Transverse colon (tissue), 4 donors: Measurements from ENCODE around the gene TPST2. TPM values are rescaled to one million over a fixed set of nuclear protein-coding genes. Genes with fewer than 3 reads are reported as not detected.
A peak's percentile ranks its signal among the peaks of the same experiment; 100 is the strongest.

Source experiments
- DNase-seq: peaks from one replicate; pipeline ENCODE4 v3.0.0-alpha.2; 2019
- H3K27ac ChIP-seq, 4 donors: fragments of 200-600 bp; sonication (generic); 2 replicates each; pipeline ENCODE4 v1.5.1; 2016 to 2018; ENCODE audit warnings: inconsistent platforms in 4 of 4
- H3K27me3 ChIP-seq: fragments of 200-600 bp; sonication (generic); 2 replicates; pipeline ENCODE4 v1.5.1; 2017; ENCODE audit warnings: inconsistent platforms
- H3K36me3 ChIP-seq, 4 donors: fragments of 200-600 bp; sonication (generic); 2 replicates each; pipeline ENCODE4 v1.5.1; 2017 to 2019; ENCODE audit warnings: inconsistent platforms in 4 of 4
- H3K4me1 ChIP-seq, 4 donors: fragments of 200-600 bp; sonication (generic); 2 replicates each; pipeline ENCODE4 v1.5.1; 2017 to 2020; ENCODE audit warnings: inconsistent platforms in 4 of 4
- H3K4me3 ChIP-seq, 4 donors: fragments of 200-600 bp; sonication (generic); 1 replicate in 1 of 4; 2 replicates in 3 of 4; pipeline versions ENCODE4 v1.5.1 to v1.6.1; 2017 to 2019; ENCODE audit warnings: inconsistent platforms in 4 of 4
- H3K9me3 ChIP-seq, 2 donors: fragments of 200-600 bp; sonication (generic); 2 replicates each; pipeline ENCODE4 v1.5.1; 2017 to 2019; ENCODE audit warnings: inconsistent platforms in 2 of 2
- EP300 ChIP-seq: sonication (generic); formaldehyde crosslinking; IDR thresholded peaks from one replicate; pipeline ENCODE4 v1.6.1; 2017; ENCODE audit warnings: antibody characterized with exemption, low read depth
- POLR2A ChIP-seq: fragments of 450-650 bp; IDR thresholded peaks from one replicate; pipeline ENCODE4 v1.6.1; 2016; ENCODE audit warnings: antibody characterized with exemption, mild to moderate bottlenecking, moderate library complexity
- POLR2AphosphoS5 ChIP-seq, 3 donors: sonication (generic); formaldehyde crosslinking; IDR thresholded peaks; one replicate each; pipeline ENCODE4 v1.6.1; 2016; ENCODE audit warnings: antibody characterized with exemption in 3 of 3
- WGBS, 2 donors: methylation state at CpG; one replicate each; pipeline ENCODE4 v1.1.5; 2018; ENCODE audit warnings: low coverage in 1 of 2; 5-methylcytosine and 5-hydroxymethylcytosine counted together
- in situ Hi-C, 4 donors: fragments of 200-750 bp; cut with MboI; loops; one replicate each; pipeline versions ENCODE4 v1.15.0 to v1.15.1; 2017; ENCODE audit warnings: low sequenced_read_pairs in 3 of 4, low pct_ligation_motif_present in 1 of 4, low pct_unique_long_range_greater_than_20kb in 1 of 4
- intact Hi-C: fragments of 100-400 bp; cut with DNase I; formaldehyde crosslinking; loops from one replicate; pipeline ENCODE4 v1.15.1; 2023; ENCODE audit warnings: low total_unique reads
- small RNA-seq, 4 donors: library from RNA; depleted of rRNA; stranded (forward); fragments of <200 nt; gene quantifications; one replicate each; pipeline ENCODE3, GENCODE V24; 2016
- total RNA-seq, 4 donors: library from RNA; depleted of rRNA; stranded (reverse); fragments of >200 nt; gene quantifications; one replicate each; pipeline ENCODE4 v1.1.0, GENCODE V29; 2016
- TF ChIP-seq, protein P1 (sequence below), 5 experiments: fragments of 200-600 bp in 3 of 5; fragments of 450-650 bp in 2 of 5; sonication (generic) in 3 of 5; IDR thresholded peaks; 1 replicate in 2 of 5; 2 replicates in 3 of 5; pipeline ENCODE4 v1.5.1; 2016 to 2017; ENCODE audit warnings: antibody characterized with exemption in 5 of 5, inconsistent platforms in 3 of 5, mild to moderate bottlenecking in 2 of 5, moderate library complexity in 1 of 5

The TPST2 gene
- total RNA-seq, 4 donors from 2014 or later: 14.3 to 35.6 (median 26.8) TPM

DNA sequence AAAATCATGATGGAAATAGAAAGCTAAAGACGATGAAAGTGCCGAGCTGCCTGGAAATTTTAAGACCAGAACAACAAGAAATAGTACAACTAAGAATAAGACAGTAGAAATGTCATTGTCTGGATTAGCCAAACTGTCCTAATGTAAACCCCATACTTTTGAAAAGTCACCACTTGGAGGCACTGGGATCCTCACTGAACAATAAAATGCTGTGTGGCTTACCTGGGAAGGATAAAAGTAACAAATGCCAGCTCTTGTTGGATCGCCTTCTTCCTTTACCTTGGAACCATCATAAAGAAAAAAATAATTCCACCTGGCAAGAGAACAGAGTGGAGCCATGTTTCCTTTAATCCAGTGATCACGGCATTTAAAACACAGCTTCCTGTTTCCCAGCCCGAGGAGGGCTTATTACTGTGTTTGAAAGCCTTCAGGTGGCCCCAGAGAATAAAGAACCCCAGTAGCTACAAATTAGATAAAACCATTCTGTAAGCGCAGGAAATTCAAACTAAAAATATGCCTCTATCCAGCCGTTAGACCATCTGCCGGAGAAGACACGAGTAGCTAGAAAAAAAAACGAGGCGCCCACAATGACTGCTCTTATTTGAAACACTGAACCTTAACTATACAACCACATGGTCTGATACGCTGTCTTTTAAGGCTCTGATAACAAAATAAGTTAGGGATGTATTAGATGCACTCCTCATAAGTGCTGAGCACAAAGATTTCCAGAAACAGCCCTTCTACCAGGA lies 110.7 kb downstream of the TPST2 start:
- Histone ChIP-seq H3K4me3 (peak overlapping the region in 2 of 4 donors; percentile 19 to 35), H3K9me3 (no peaks in the 10 kb centered on the region), H3K27me3 (no peaks in the 10 kb centered on the region), H3K36me3 (peaks cover 0 to 24% (median 5%) of the 10 kb centered on the region in 4 donors), H3K4me1 (peaks cover 26 to 49% (median 41%) of the 10 kb centered on the region in 4 donors), H3K27ac (peak overlapping the region; percentile 40 to 77 (median 73))
- intact Hi-C loops (no loop called here), in situ Hi-C loops (no loop called here)
- WGBS, 2 donors: 23 to 30% methylated on average over 8 to 12 of the region's 12 CpGs
- TF ChIP-seq POLR2AphosphoS5 (IDR thresholded peaks at IDR 0.05) (no peak), POLR2A (no peak), EP300 (no peak)
- TF ChIP-seq, protein P1, sequence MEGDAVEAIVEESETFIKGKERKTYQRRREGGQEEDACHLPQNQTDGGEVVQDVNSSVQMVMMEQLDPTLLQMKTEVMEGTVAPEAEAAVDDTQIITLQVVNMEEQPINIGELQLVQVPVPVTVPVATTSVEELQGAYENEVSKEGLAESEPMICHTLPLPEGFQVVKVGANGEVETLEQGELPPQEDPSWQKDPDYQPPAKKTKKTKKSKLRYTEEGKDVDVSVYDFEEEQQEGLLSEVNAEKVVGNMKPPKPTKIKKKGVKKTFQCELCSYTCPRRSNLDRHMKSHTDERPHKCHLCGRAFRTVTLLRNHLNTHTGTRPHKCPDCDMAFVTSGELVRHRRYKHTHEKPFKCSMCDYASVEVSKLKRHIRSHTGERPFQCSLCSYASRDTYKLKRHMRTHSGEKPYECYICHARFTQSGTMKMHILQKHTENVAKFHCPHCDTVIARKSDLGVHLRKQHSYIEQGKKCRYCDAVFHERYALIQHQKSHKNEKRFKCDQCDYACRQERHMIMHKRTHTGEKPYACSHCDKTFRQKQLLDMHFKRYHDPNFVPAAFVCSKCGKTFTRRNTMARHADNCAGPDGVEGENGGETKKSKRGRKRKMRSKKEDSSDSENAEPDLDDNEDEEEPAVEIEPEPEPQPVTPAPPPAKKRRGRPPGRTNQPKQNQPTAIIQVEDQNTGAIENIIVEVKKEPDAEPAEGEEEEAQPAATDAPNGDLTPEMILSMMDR (IDR thresholded peaks at IDR 0.05): no peak
- no peak for DNase-seq

DNA sequence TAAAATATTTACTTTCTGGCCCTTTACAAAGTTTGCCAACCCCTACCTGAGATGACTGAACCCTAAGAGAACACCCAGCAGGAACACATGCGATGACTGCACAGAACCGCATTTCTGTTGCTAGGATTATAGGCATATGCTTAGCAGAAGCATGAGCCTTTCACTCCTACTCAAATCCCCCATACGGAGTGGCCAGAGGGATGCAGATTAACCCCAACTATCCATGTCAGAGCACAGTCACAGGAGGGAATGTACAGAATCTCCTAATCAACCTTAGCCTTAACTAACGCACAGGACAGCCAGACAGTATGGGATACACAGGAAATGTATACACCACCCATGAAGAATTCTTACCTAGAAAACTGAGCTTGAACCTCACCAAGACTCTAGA lies 112.6 kb downstream of the TPST2 start:
- peaks cover 16 to 39% (median 30%) of the 10 kb centered on the region in 4 donors for H3K4me1 ChIP-seq
- intact Hi-C loops: no loop called here
- TF ChIP-seq POLR2A (no peak), EP300 (no peak), POLR2AphosphoS5 (IDR thresholded peaks at IDR 0.05) (no peak)
- TF ChIP-seq, protein P1 (IDR thresholded peaks at IDR 0.05): no peak
- H3K27me3 ChIP-seq: no peaks in the 10 kb centered on the region
- in situ Hi-C loops: no loop called here
- H3K36me3 ChIP-seq: peaks cover 0 to 36% (median 9%) of the 10 kb centered on the region in 4 donors
- no peak overlapping the region for H3K4me3 ChIP-seq
- 45 to 100% methylated on average over 1 to 4 of the region's 4 CpGs for WGBS, 2 donors
- H3K27ac ChIP-seq: no peak overlapping the region
- DNase-seq: no peak
- H3K9me3 ChIP-seq: no peaks in the 10 kb centered on the region

DNA sequence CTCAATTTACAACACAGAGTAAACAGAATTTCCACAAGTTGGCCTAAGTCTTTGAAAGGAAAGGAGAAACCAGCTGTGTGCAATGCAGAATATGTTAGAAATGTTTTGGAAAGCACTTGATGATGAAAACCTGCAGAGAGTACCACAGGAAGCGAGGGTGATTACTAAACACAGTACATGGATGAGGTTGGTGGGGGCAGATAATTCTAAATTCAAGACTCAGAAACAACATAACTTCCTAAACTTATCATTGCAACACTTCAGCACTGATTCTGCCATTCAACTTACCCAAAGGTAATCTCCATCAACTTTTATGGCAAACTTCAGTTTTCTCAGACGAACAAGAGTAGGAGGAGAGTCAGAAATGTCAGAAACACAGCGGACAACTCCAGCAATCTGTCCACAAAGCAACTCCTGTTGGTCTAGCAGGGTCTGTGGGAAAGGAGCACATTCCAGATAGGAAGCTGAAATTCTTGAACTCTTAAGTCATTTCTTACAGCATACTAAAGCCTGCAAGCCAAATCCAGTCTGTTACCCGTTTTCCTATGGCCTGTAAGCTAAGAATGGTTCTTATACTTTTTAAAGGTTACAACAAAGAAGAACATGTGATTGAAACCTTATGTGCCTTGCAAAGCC lies 113.1 kb downstream of the TPST2 start:
- WGBS, 2 donors: 84 to 90% methylated on average over 4 of the region's 4 CpGs
- H3K27me3 ChIP-seq: no peaks in the 10 kb centered on the region
- TF ChIP-seq POLR2A (no peak), EP300 (no peak), POLR2AphosphoS5 (IDR thresholded peaks at IDR 0.05) (no peak)
- TF ChIP-seq, protein P1 (IDR thresholded peaks at IDR 0.05): no peak
- intact Hi-C loops (no loop called here), in situ Hi-C loops (no loop called here)
- H3K9me3 ChIP-seq: no peaks in the 10 kb centered on the region
- no peak for DNase-seq
- H3K4me3 ChIP-seq: no peak overlapping the region
- peaks cover 15 to 34% (median 27%) of the 10 kb centered on the region in 4 donors for H3K4me1 ChIP-seq
- peaks cover 0 to 42% (median 12%) of the 10 kb centered on the region in 4 donors for H3K36me3 ChIP-seq
- no peak overlapping the region for H3K27ac ChIP-seq

DNA sequence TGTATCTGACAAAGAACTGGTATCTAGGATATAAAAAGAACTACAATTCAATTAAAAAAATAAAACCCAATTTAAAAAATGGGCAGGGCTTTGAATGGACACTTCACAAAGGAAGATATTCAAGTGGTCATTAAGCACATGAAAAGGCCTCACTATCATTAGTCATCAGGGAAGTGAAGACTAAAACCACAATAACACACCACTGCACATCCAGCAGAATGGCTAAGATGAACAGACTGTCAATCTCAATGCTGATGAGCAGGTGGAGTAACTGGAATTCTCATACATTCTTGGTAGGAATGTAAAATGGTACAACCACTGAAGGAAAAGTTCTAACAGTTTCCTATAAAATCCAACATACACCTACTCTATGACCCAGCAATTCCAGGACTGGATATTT lies 115.2 kb downstream of the TPST2 start:
- TF ChIP-seq EP300 (no peak), POLR2A (no peak), POLR2AphosphoS5 (IDR thresholded peaks at IDR 0.05) (no peak)
- TF ChIP-seq, protein P1 (IDR thresholded peaks at IDR 0.05): no peak
- no peak overlapping the region for H3K4me3 ChIP-seq
- DNase-seq: no peak
- H3K27me3 ChIP-seq: no peaks in the 10 kb centered on the region
- intact Hi-C loops: no loop called here
- in situ Hi-C loops: no loop called here
- peaks cover 0 to 13% (median 8%) of the 10 kb centered on the region in 4 donors for H3K4me1 ChIP-seq
- H3K27ac ChIP-seq: no peak overlapping the region
- H3K9me3 ChIP-seq: no peaks in the 10 kb centered on the region
- H3K36me3 ChIP-seq: peaks cover 0 to 61% (median 21%) of the 10 kb centered on the region in 4 donors

Small RNA genes lying within 50 kb of the gene (small RNA-seq; reads per million reads assigned to genes)
- gene MIR548J: 0 to 0.56 (median 0) reads per million in 4 donors

Other genes with a start within 250 kb of the TPST2 start
- 1 to 10 TPM in 2 of 4 donors, under 1 TPM in 2; 0.20 to 2.2 (median 1.2) TPM for gene ASPHD2, start 160.9 kb downstream of the TPST2 start, total RNA-seq
- gene HPS4, start 106.3 kb downstream of the TPST2 start, total RNA-seq: 10 to 100 TPM; 29.1 to 51.2 (median 37.2) TPM
- gene SRRD, start 106.3 kb downstream of the TPST2 start, total RNA-seq: 10 to 100 TPM in 1 of 4 donors, 1 to 10 TPM in 3; 3.0 to 11.4 (median 6.2) TPM
- 10 to 100 TPM in 3 of 4 donors, 1 to 10 TPM in 1; 5.2 to 33.7 (median 31.1) TPM for gene TFIP11, start 77.7 kb downstream of the TPST2 start, total RNA-seq
- gene CRYBB1, start 27.9 kb upstream of the TPST2 start, total RNA-seq: 1 to 10 TPM in 2 of 4 donors, not detected in 2; 1.1 to 6.4 TPM
- gene CRYBA4, start 31.8 kb upstream of the TPST2 start, total RNA-seq: not detected
- 10 to 100 TPM in 1 of 4 donors, 1 to 10 TPM in 2, under 1 TPM in 1; 1.00 to 17.1 (median 3.0) TPM for gene MIAT, start 67.5 kb upstream of the TPST2 start, total RNA-seq